ENCODE data around the gene SLC38A8. TPM values are rescaled to one million over a fixed set of nuclear protein-coding genes. Genes with fewer than 3 reads are reported as not detected.

SLC38A8 gene
- total RNA-seq, 1 donor = not detected

GRCh38 chr16:84007520-84007919 lies 35.1 kb downstream of the SLC38A8 start:
- H2AFZ ChIP-seq (ENCODE audit: low read length) = no peak overlapping the region
- no peak overlapping the region for H3K27ac ChIP-seq (ENCODE audit: low read depth, low read length)
- no peaks in the 10 kb centered on the region for H3K9me3 ChIP-seq (ENCODE audit: low read depth, low read length)
- H3K36me3 ChIP-seq (ENCODE audit: insufficient read depth, low read length) = no peaks in the 10 kb centered on the region
- H3K79me2 ChIP-seq (ENCODE audit: insufficient read depth, low read length) = no peaks in the 10 kb centered on the region
- TF ChIP-seq, protein P1, sequence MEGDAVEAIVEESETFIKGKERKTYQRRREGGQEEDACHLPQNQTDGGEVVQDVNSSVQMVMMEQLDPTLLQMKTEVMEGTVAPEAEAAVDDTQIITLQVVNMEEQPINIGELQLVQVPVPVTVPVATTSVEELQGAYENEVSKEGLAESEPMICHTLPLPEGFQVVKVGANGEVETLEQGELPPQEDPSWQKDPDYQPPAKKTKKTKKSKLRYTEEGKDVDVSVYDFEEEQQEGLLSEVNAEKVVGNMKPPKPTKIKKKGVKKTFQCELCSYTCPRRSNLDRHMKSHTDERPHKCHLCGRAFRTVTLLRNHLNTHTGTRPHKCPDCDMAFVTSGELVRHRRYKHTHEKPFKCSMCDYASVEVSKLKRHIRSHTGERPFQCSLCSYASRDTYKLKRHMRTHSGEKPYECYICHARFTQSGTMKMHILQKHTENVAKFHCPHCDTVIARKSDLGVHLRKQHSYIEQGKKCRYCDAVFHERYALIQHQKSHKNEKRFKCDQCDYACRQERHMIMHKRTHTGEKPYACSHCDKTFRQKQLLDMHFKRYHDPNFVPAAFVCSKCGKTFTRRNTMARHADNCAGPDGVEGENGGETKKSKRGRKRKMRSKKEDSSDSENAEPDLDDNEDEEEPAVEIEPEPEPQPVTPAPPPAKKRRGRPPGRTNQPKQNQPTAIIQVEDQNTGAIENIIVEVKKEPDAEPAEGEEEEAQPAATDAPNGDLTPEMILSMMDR (IDR thresholded peaks at IDR 0.05; ENCODE audit: extremely low read depth, low read depth, low read length) = no peak
- no peak for DNase-seq (ENCODE audit: insufficient read length, low spot score, missing footprints)
- no peak overlapping the region for H3K4me2 ChIP-seq (ENCODE audit: insufficient read depth, low read length)
- no peaks in the 10 kb centered on the region for H3K4me1 ChIP-seq (ENCODE audit: insufficient read depth, low read length)
- no peaks in the 10 kb centered on the region for H4K20me1 ChIP-seq (ENCODE audit: insufficient read depth, low read length)
- H3K27me3 ChIP-seq (ENCODE audit: insufficient read depth, low read length) = peaks cover 14% of the 10 kb centered on the region
- no peak overlapping the region for H3K4me3 ChIP-seq (ENCODE audit: insufficient read depth, low read length)

GRCh38 chr16:84005391-84005790 lies 37.2 kb downstream of the SLC38A8 start:
- Histone ChIP-seq H4K20me1 (ENCODE audit: insufficient read depth, low read length) (no peaks in the 10 kb centered on the region), H3K4me3 (ENCODE audit: insufficient read depth, low read length) (no peak overlapping the region), H3K27ac (ENCODE audit: low read depth, low read length) (no peak overlapping the region), H3K9me3 (ENCODE audit: low read depth, low read length) (no peaks in the 10 kb centered on the region), H3K79me2 (ENCODE audit: insufficient read depth, low read length) (no peaks in the 10 kb centered on the region), H3K4me1 (ENCODE audit: insufficient read depth, low read length) (no peaks in the 10 kb centered on the region), H2AFZ (ENCODE audit: low read length) (no peak overlapping the region), H3K36me3 (ENCODE audit: insufficient read depth, low read length) (no peaks in the 10 kb centered on the region), H3K27me3 (ENCODE audit: insufficient read depth, low read length) (peaks cover 16% of the 10 kb centered on the region), H3K4me2 (ENCODE audit: insufficient read depth, low read length) (no peak overlapping the region)
- peak; percentile 76 for DNase-seq (ENCODE audit: insufficient read length, low spot score, missing footprints)
- TF ChIP-seq, protein P1 (IDR thresholded peaks at IDR 0.05; ENCODE audit: extremely low read depth, low read depth, low read length) = no peak

DNA sequence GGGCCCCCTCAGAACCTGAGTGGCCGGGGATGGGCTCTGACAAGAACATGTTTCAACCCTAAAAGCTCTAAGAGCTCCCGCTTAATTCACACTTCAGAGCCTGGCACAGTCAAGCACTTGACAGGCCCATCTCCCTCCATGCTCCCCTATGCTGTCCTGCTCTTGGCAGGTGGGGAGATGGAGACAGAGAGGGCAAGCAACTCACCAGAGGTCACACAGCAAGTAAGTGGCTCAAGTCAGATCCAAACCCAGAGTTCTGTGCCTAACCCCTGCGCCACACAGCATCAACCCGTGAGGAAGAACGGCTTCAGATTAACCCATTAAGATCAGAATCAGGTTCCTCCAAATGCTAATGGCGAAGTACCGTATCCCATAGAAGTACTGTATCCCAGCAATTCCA lies 38.2 kb downstream of the SLC38A8 start:
- no peak overlapping the region for H3K4me2 ChIP-seq (ENCODE audit: insufficient read depth, low read length)
- H2AFZ ChIP-seq (ENCODE audit: low read length) = no peak overlapping the region
- H3K36me3 ChIP-seq (ENCODE audit: insufficient read depth, low read length) = no peaks in the 10 kb centered on the region
- no peak overlapping the region for H3K4me3 ChIP-seq (ENCODE audit: insufficient read depth, low read length)
- H3K9me3 ChIP-seq (ENCODE audit: low read depth, low read length) = no peaks in the 10 kb centered on the region
- no peaks in the 10 kb centered on the region for H3K79me2 ChIP-seq (ENCODE audit: insufficient read depth, low read length)
- H3K27me3 ChIP-seq (ENCODE audit: insufficient read depth, low read length) = peaks cover 16% of the 10 kb centered on the region
- DNase-seq (ENCODE audit: insufficient read length, low spot score, missing footprints) = no peak
- H4K20me1 ChIP-seq (ENCODE audit: insufficient read depth, low read length) = no peaks in the 10 kb centered on the region
- no peaks in the 10 kb centered on the region for H3K4me1 ChIP-seq (ENCODE audit: insufficient read depth, low read length)
- TF ChIP-seq, protein P1 (IDR thresholded peaks at IDR 0.05; ENCODE audit: extremely low read depth, low read depth, low read length) = no peak
- H3K27ac ChIP-seq (ENCODE audit: low read depth, low read length) = no peak overlapping the region

DNA sequence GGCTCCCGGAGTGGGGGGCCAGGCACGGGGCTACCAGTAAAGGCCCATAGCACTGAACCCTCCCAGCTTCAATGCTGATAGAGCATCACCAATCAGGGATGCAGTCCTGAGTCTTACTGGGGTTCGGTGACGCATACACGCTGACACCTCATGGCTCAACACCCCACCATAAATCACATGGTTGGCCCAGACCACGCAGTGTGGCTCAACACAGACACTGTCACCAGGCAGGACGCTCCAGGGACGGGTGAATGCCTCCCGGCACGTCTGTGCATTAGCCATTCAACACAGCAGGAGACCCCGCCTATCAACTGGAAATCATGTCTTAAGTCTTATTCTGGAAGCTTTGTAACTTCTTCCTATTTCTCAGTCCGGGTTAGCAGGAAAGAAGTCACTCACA lies 39.6 kb downstream of the SLC38A8 start:
- no peaks in the 10 kb centered on the region for H4K20me1 ChIP-seq (ENCODE audit: insufficient read depth, low read length)
- no peak overlapping the region for H3K27ac ChIP-seq (ENCODE audit: low read depth, low read length)
- H3K9me3 ChIP-seq (ENCODE audit: low read depth, low read length) = no peaks in the 10 kb centered on the region
- H3K4me1 ChIP-seq (ENCODE audit: insufficient read depth, low read length) = no peaks in the 10 kb centered on the region
- H3K4me3 ChIP-seq (ENCODE audit: insufficient read depth, low read length) = no peak overlapping the region
- H3K27me3 ChIP-seq (ENCODE audit: insufficient read depth, low read length) = peaks cover 11% of the 10 kb centered on the region
- no peak for DNase-seq (ENCODE audit: insufficient read length, low spot score, missing footprints)
- TF ChIP-seq, protein P1 (IDR thresholded peaks at IDR 0.05; ENCODE audit: extremely low read depth, low read depth, low read length) = no peak
- no peaks in the 10 kb centered on the region for H3K36me3 ChIP-seq (ENCODE audit: insufficient read depth, low read length)
- no peak overlapping the region for H3K4me2 ChIP-seq (ENCODE audit: insufficient read depth, low read length)
- no peaks in the 10 kb centered on the region for H3K79me2 ChIP-seq (ENCODE audit: insufficient read depth, low read length)
- H2AFZ ChIP-seq (ENCODE audit: low read length) = no peak overlapping the region

All from osteoblast (primary cell).